HepG2 (cell line): ENCODE results near the gene MTCH1. TPM values are rescaled to one million over a fixed set of nuclear protein-coding genes. Genes with fewer than 3 reads are reported as not detected.
A peak's percentile ranks its signal among the peaks of the same experiment; 100 is the strongest.

ENCODE experiments used
- ESRRA ChIP-seq: sonication (generic); formaldehyde crosslinking; IDR thresholded peaks from 2 replicates; pipeline ENCODE4 v1.5.1; 2020; ENCODE audit warnings: mild to moderate bottlenecking, low read depth, missing genetic modification reagents
- FIP1L1 ChIP-seq: fragments of 200-400 bp; formaldehyde crosslinking; IDR thresholded peaks from 2 replicates; pipeline ENCODE4 v1.6.1; 2018; ENCODE audit warnings: low read depth, mild to moderate bottlenecking, low read length, moderate library complexity, borderline replicate concordance; ENCODE audit not compliant: insufficient read depth
- KLF15 ChIP-seq: sonication (generic); formaldehyde crosslinking; IDR thresholded peaks from 2 replicates; pipeline ENCODE4 v1.8.1; 2023; ENCODE audit warnings: borderline replicate concordance, mild to moderate bottlenecking, inconsistent platforms, missing genetic modification reagents, mixed read lengths
- MAFF ChIP-seq: IDR thresholded peaks from 2 replicates; pipeline ENCODE4 v1.6.1; 2011; ENCODE audit warnings: low read depth, low read length, improper control_type of control experiment
- MTA1 ChIP-seq: sonication (generic); formaldehyde crosslinking; IDR thresholded peaks from 2 replicates; pipeline ENCODE4 v1.4.0; 2020; ENCODE audit warnings: missing genetic modification reagents, mild to moderate bottlenecking, borderline replicate concordance
- NFE2 ChIP-seq: sonication (generic); formaldehyde crosslinking; IDR thresholded peaks from 2 replicates; pipeline ENCODE4 v1.4.0; 2020; ENCODE audit warnings: missing genetic modification reagents
- PAF1 ChIP-seq: IDR thresholded peaks from 2 replicates; pipeline ENCODE4 v1.6.1; 2016; ENCODE audit warnings: missing genetic modification reagents, missing compliant biosample characterization
- POLR2A ChIP-seq, 2 experiments: IDR thresholded peaks; 2 replicates each; pipeline ENCODE4 v1.6.1; 2011; ENCODE audit warnings: low read depth in 2 of 2, low read length in 2 of 2, mild to moderate bottlenecking in 1 of 2, moderate library complexity in 1 of 2; ENCODE audit not compliant: insufficient read depth in 1 of 2
- RCOR2 ChIP-seq: IDR thresholded peaks from 2 replicates; pipeline ENCODE4 v1.6.1; 2016; ENCODE audit warnings: missing biosample characterization, missing genetic modification reagents
- SETDB1 ChIP-seq: sonication (generic); formaldehyde crosslinking; IDR thresholded peaks from 2 replicates; pipeline ENCODE4 v1.5.1; 2020; ENCODE audit warnings: missing genetic modification reagents, mild to moderate bottlenecking, borderline replicate concordance
- SIN3A ChIP-seq: IDR thresholded peaks from 2 replicates; pipeline ENCODE4 v1.6.1; 2011; ENCODE audit warnings: low read depth, mild to moderate bottlenecking, control low read depth, low read length, borderline replicate concordance
- SPEN ChIP-seq: sonication (generic); formaldehyde crosslinking; IDR thresholded peaks from 2 replicates; pipeline ENCODE4 v1.5.1; 2020; ENCODE audit warnings: low read depth, mild to moderate bottlenecking, missing genetic modification reagents
- ZMYM3 ChIP-seq: sonication (generic); formaldehyde crosslinking; IDR thresholded peaks from 2 replicates; pipeline ENCODE4 v1.5.1; 2020; ENCODE audit warnings: mild to moderate bottlenecking, missing genetic modification reagents
- ZNF30 ChIP-seq: sonication (generic); formaldehyde crosslinking; IDR thresholded peaks from 2 replicates; pipeline ENCODE4 v1.5.0; 2020; ENCODE audit warnings: mild to moderate bottlenecking, missing genetic modification reagents
- ZNF337 ChIP-seq: sonication (generic); formaldehyde crosslinking; IDR thresholded peaks from 2 replicates; pipeline ENCODE4 v1.5.1; 2020; ENCODE audit warnings: missing genetic modification reagents, low read depth, mild to moderate bottlenecking, borderline replicate concordance
- ZNF547 ChIP-seq: sonication (generic); formaldehyde crosslinking; IDR thresholded peaks from 2 replicates; pipeline ENCODE4 v1.5.1; 2020; ENCODE audit warnings: mild to moderate bottlenecking, missing genetic modification reagents
- ZNF563 ChIP-seq: sonication (generic); formaldehyde crosslinking; IDR thresholded peaks from 2 replicates; pipeline ENCODE4 v1.8.0; 2022; ENCODE audit warnings: mild to moderate bottlenecking, moderate library complexity, missing genetic modification reagents
- ZNF674 ChIP-seq: sonication (generic); formaldehyde crosslinking; IDR thresholded peaks from 2 replicates; pipeline ENCODE4 v1.5.0; 2020; ENCODE audit warnings: low read depth, mild to moderate bottlenecking, missing genetic modification reagents
- polyA plus RNA-seq, 8 experiments: library from polyadenylated mRNA; depleted of rRNA in 3 of 8; stranded (reverse) in 7 of 8; unstranded in 1 of 8; fragments of >200 nt; fragmentation: Illumina TruSeq in 4 of 8; extraction: Trizol in 4 of 8; gene quantifications; 2 replicates each; pipeline versions ENCODE4 v1.2.1 to v1.2.3, GENCODE V29; 2011 to 2016; ENCODE audit warnings: low read depth in 4 of 8, missing spikeins in 1 of 8, mixed read lengths in 1 of 8; ENCODE audit not compliant: insufficient read depth in 1 of 8
- total RNA-seq, 5 experiments: library from RNA; depleted of rRNA; stranded (reverse); fragments of >200 nt; fragmentation: Illumina TruSeq; extraction: Trizol; gene quantifications; 2 replicates each; pipeline ENCODE4 v1.2.3, GENCODE V29; 2016; ENCODE audit warnings: low read depth in 1 of 5
- TF ChIP-seq, protein P1 (sequence below): sonication (generic); formaldehyde crosslinking; IDR thresholded peaks from 2 replicates; pipeline ENCODE4 v1.4.0; 2020; ENCODE audit warnings: missing genetic modification reagents
- TF ChIP-seq, protein P2 (sequence below): sonication (generic); formaldehyde crosslinking; IDR thresholded peaks from 2 replicates; pipeline ENCODE4 v1.8.0; 2022; ENCODE audit warnings: mild to moderate bottlenecking, missing genetic modification reagents, borderline replicate concordance
- TF ChIP-seq, protein P3 (sequence below): sonication (generic); formaldehyde crosslinking; IDR thresholded peaks from 2 replicates; pipeline ENCODE4 v1.5.0; 2020; ENCODE audit warnings: missing genetic modification reagents
- TF ChIP-seq, protein P4 (sequence below): sonication (generic); formaldehyde crosslinking; IDR thresholded peaks from 2 replicates; pipeline ENCODE4 v1.4.0; 2020; ENCODE audit warnings: mild to moderate bottlenecking, missing genetic modification reagents
- TF ChIP-seq, protein P5 (sequence below): IDR thresholded peaks from 2 replicates; pipeline ENCODE4 v1.6.1; 2016

The MTCH1 gene
- total and polyA plus RNA-seq, 2 of the 13 experiments (the other 11 are each of a cell fraction or from before 2014, with no cell fraction given): 86.2 to 144 TPM

DNA sequence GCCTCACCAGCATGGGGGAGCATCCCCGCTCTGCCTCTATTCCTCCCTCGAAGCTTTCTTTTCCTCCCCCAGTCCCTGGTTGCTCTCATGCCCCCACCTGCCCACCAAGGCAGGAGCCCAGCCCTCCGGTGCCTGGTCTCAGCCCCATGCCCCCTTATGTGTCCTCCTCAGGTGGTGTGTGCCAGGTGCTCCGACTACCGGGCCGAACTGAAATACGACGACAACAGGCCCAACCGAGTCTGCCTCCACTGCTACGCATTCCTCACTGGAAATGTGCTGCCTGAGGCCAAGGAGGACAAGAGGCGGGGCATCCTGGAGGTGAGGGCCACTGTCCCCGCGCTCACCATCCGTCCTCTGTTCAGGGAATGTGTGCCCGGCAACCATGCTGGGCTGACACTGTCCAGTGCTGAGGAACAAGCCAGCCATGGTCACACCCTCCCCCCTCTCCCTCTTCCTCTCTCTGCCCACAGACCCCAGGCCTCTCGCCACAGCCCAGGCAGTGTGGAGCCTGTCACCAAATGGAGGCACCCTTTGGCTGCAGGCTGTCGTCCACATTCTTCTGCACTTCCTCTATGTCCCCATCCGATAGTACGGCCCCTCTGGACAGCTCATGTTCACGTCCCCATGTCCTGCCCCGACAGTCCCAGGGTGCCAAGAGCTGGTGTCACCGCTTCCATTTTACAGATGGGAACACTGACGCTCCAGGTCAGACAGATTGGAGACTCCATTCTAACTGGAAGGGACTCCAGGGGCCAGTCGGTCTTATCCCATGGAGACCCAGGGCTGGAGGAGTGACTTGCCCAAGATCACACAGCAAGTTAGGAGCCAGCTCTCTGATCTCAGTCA, 39.8 kb upstream of the MTCH1 start (continued):
- TF ChIP-seq MTA1 (CRISPR knock-in tag) (0 out of 2 replicates have a peak, but pooled peaks have one; percentile 28), SETDB1 (CRISPR knock-in tag) (no peak), ESRRA (CRISPR knock-in tag) (no peak), POLR2A (IDR thresholded peaks at IDR 0.05; ENCODE audit: insufficient read depth in 1 of 2, low read depth in 2 of 2, low read length in 2 of 2) (no peak), PAF1 (CRISPR knock-in tag) (no peak), MAFF (no peak), RCOR2 (no peak), SIN3A (no peak), FIP1L1 (no peak), ZNF547 (CRISPR knock-in tag) (no peak), ZMYM3 (CRISPR knock-in tag) (peak; percentile 63), ZNF563 (no peak), NFE2 (CRISPR knock-in tag) (no peak), ZNF674 (no peak), KLF15 (no peak), ZNF337 (CRISPR knock-in tag) (no peak), ZNF30 (CRISPR knock-in tag) (no peak), SPEN (no peak)
- TF ChIP-seq, protein P1, sequence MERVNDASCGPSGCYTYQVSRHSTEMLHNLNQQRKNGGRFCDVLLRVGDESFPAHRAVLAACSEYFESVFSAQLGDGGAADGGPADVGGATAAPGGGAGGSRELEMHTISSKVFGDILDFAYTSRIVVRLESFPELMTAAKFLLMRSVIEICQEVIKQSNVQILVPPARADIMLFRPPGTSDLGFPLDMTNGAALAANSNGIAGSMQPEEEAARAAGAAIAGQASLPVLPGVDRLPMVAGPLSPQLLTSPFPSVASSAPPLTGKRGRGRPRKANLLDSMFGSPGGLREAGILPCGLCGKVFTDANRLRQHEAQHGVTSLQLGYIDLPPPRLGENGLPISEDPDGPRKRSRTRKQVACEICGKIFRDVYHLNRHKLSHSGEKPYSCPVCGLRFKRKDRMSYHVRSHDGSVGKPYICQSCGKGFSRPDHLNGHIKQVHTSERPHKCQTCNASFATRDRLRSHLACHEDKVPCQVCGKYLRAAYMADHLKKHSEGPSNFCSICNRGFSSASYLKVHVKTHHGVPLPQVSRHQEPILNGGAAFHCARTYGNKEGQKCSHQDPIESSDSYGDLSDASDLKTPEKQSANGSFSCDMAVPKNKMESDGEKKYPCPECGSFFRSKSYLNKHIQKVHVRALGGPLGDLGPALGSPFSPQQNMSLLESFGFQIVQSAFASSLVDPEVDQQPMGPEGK (CRISPR knock-in tag): 0 out of 2 replicates have a peak, but pooled peaks have one; percentile 28
- TF ChIP-seq, protein P2, sequence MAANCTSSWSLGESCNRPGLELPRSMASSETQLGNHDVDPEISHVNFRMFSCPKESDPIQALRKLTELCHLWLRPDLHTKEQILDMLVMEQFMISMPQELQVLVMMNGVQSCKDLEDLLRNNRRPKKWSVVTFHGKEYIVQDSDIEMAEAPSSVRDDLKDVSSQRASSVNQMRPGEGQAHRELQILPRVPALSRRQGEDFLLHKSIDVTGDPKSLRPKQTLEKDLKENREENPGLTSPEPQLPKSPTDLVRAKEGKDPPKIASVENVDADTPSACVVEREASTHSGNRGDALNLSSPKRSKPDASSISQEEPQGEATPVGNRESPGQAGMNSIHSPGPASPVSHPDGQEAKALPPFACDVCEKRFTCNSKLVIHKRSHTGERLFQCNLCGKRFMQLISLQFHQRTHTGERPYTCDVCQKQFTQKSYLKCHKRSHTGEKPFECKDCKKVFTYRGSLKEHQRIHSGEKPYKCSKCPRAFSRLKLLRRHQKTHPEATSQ: no peak
- TF ChIP-seq, protein P3, sequence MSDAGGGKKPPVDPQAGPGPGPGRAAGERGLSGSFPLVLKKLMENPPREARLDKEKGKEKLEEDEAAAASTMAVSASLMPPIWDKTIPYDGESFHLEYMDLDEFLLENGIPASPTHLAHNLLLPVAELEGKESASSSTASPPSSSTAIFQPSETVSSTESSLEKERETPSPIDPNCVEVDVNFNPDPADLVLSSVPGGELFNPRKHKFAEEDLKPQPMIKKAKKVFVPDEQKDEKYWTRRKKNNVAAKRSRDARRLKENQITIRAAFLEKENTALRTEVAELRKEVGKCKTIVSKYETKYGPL: no peak
- TF ChIP-seq, protein P4, sequence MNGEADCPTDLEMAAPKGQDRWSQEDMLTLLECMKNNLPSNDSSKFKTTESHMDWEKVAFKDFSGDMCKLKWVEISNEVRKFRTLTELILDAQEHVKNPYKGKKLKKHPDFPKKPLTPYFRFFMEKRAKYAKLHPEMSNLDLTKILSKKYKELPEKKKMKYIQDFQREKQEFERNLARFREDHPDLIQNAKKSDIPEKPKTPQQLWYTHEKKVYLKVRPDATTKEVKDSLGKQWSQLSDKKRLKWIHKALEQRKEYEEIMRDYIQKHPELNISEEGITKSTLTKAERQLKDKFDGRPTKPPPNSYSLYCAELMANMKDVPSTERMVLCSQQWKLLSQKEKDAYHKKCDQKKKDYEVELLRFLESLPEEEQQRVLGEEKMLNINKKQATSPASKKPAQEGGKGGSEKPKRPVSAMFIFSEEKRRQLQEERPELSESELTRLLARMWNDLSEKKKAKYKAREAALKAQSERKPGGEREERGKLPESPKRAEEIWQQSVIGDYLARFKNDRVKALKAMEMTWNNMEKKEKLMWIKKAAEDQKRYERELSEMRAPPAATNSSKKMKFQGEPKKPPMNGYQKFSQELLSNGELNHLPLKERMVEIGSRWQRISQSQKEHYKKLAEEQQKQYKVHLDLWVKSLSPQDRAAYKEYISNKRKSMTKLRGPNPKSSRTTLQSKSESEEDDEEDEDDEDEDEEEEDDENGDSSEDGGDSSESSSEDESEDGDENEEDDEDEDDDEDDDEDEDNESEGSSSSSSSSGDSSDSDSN: peak; percentile 28; the same call in 1 of the 2 replicates
- TF ChIP-seq, protein P5, sequence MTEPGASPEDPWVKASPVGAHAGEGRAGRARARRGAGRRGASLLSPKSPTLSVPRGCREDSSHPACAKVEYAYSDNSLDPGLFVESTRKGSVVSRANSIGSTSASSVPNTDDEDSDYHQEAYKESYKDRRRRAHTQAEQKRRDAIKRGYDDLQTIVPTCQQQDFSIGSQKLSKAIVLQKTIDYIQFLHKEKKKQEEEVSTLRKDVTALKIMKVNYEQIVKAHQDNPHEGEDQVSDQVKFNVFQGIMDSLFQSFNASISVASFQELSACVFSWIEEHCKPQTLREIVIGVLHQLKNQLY: no peak
